Measurements from ENCODE around the gene ACO2. TPM values are rescaled to one million over a fixed set of nuclear protein-coding genes. Genes with fewer than 3 reads are reported as not detected.

Gene ACO2
- total and polyA plus RNA-seq, 2 of the 13 experiments (the other 11 are each of a cell fraction or from before 2014, with no cell fraction given) = 19.2 to 45.6 TPM

GRCh38 chr22:41446639-41447434, 22.1 kb upstream of the ACO2 start, which contains the start of gene TOB2 (continued):
- TF ChIP-seq, protein P1, sequence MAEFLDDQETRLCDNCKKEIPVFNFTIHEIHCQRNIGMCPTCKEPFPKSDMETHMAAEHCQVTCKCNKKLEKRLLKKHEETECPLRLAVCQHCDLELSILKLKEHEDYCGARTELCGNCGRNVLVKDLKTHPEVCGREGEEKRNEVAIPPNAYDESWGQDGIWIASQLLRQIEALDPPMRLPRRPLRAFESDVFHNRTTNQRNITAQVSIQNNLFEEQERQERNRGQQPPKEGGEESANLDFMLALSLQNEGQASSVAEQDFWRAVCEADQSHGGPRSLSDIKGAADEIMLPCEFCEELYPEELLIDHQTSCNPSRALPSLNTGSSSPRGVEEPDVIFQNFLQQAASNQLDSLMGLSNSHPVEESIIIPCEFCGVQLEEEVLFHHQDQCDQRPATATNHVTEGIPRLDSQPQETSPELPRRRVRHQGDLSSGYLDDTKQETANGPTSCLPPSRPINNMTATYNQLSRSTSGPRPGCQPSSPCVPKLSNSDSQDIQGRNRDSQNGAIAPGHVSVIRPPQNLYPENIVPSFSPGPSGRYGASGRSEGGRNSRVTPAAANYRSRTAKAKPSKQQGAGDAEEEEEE (CRISPR knock-in tag; IDR thresholded peaks at IDR 0.05; ENCODE audit: borderline replicate concordance) = peak; percentile 96; the same call in 1 of the 2 replicates
- TF ChIP-seq, protein P2, sequence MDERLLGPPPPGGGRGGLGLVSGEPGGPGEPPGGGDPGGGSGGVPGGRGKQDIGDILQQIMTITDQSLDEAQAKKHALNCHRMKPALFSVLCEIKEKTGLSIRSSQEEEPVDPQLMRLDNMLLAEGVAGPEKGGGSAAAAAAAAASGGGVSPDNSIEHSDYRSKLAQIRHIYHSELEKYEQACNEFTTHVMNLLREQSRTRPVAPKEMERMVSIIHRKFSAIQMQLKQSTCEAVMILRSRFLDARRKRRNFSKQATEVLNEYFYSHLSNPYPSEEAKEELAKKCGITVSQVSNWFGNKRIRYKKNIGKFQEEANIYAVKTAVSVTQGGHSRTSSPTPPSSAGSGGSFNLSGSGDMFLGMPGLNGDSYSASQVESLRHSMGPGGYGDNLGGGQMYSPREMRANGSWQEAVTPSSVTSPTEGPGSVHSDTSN (CRISPR knock-in tag; IDR thresholded peaks at IDR 0.05) = no peak
- TF ChIP-seq KAT7 (CRISPR knock-in tag; IDR thresholded peaks at IDR 0.05; ENCODE audit: borderline replicate concordance) = peak; percentile 97; the same call in 1 of the 2 replicates
- TF ChIP-seq ZBTB49 (CRISPR knock-in tag; IDR thresholded peaks at IDR 0.05; ENCODE audit: borderline replicate concordance) = peak; percentile 1; the same call in 1 of the 2 replicates
- TF ChIP-seq ZNF446 (CRISPR knock-in tag; IDR thresholded peaks at IDR 0.05) = peak; percentile 87; the same call in 1 of the 2 replicates
- peak; percentile 99 for TF ChIP-seq ZNF703 (CRISPR knock-in tag; IDR thresholded peaks at IDR 0.05; ENCODE audit: borderline replicate concordance)
- TF ChIP-seq DMAP1 (CRISPR knock-in tag; IDR thresholded peaks at IDR 0.05) = peak; percentile 87
- no peak for TF ChIP-seq SMARCC2 (IDR thresholded peaks at IDR 0.05)
- TF ChIP-seq ASH2L (IDR thresholded peaks at IDR 0.05; ENCODE audit: insufficient read length, low read depth, low read length) = peak; percentile 55
- peak; percentile 91 for TF ChIP-seq MTF2 (CRISPR knock-in tag; IDR thresholded peaks at IDR 0.05; ENCODE audit: borderline replicate concordance)
- peak; percentile 87 for TF ChIP-seq HNRNPL (IDR thresholded peaks at IDR 0.05; ENCODE audit: low read depth, low read length)
- peak; percentile 82; the same call in 1 of the 2 replicates for TF ChIP-seq PRMT3 (CRISPR knock-in tag; IDR thresholded peaks at IDR 0.05; ENCODE audit: borderline replicate concordance, low read depth)
- TF ChIP-seq THAP8 (CRISPR knock-in tag; IDR thresholded peaks at IDR 0.05; ENCODE audit: borderline replicate concordance) = peak; percentile 67
- no peak for TF ChIP-seq PRDM4 (CRISPR knock-in tag; IDR thresholded peaks at IDR 0.05; ENCODE audit: borderline replicate concordance)
- TF ChIP-seq KMT2B (CRISPR knock-in tag; IDR thresholded peaks at IDR 0.05) = peak; percentile 82
- TF ChIP-seq, protein P3, sequence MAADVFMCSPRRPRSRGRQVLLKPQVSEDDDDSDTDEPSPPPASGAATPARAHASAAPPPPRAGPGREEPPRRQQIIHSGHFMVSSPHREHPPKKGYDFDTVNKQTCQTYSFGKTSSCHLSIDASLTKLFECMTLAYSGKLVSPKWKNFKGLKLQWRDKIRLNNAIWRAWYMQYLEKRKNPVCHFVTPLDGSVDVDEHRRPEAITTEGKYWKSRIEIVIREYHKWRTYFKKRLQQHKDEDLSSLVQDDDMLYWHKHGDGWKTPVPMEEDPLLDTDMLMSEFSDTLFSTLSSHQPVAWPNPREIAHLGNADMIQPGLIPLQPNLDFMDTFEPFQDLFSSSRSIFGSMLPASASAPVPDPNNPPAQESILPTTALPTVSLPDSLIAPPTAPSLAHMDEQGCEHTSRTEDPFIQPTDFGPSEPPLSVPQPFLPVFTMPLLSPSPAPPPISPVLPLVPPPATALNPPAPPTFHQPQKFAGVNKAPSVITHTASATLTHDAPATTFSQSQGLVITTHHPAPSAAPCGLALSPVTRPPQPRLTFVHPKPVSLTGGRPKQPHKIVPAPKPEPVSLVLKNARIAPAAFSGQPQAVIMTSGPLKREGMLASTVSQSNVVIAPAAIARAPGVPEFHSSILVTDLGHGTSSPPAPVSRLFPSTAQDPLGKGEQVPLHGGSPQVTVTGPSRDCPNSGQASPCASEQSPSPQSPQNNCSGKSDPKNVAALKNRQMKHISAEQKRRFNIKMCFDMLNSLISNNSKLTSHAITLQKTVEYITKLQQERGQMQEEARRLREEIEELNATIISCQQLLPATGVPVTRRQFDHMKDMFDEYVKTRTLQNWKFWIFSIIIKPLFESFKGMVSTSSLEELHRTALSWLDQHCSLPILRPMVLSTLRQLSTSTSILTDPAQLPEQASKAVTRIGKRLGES (CRISPR knock-in tag; IDR thresholded peaks at IDR 0.05; ENCODE audit: borderline replicate concordance) = peak; percentile 91

Measured in HepG2 (cell line).